Activated T-cell treated with anti-CD3 and anti-CD28 coated beads for 48 hours (primary cell): Measurements from ENCODE around the gene INTS14.

Experiments used
- DNase-seq: peaks from one replicate; pipeline ENCODE4 v3.0.0-alpha.2; 2020; ENCODE audit warnings: low read depth

The INTS14 gene

DNA sequence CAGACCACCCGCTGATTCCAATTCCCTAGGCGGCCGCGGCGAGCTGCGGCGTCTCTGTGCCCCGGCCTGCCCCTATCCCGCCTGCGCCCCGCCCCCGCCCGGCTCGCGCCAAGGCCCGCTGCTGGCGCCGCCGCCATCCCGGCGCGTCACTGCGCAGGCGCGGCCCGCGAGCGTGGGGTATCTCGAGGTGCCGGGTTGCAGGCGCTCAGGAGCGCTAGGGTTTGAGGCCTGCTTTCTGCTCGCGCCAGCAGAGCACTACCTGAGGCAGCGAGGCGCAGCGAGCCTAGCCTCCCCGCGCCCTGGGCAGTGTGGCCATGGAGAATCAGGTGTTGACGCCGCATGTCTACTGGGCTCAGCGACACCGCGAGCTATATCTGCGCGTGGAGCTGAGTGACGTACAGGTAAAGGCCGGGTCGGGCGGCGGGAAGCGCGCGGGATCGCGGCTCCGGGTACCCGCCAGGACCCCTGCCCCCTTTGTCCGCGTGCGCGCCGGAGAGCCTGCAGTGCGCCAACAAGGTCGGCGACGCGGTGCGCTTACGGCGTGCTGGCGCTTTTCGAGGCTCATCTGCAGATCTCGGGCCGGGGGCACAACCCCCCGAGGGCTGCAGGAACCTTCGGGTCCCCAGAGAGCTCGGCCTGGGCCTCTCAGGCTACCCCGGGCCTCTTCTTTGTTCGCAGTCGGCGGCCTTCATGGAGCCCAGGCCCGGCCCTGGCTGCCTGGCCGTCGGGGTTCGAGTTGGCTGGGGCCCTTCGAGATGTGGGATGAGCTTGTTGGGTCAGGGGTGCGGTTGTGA is 80.4 kb downstream of the INTS14 start, which contains the start of gene HACD3:
TSS of gene HACD3 (plus strand) at position 146 of the 794 bp plus-strand sequence. CDS start at position 315, 169 bp downstream.
- DNase-seq, result peak; percentile 93

DNA sequence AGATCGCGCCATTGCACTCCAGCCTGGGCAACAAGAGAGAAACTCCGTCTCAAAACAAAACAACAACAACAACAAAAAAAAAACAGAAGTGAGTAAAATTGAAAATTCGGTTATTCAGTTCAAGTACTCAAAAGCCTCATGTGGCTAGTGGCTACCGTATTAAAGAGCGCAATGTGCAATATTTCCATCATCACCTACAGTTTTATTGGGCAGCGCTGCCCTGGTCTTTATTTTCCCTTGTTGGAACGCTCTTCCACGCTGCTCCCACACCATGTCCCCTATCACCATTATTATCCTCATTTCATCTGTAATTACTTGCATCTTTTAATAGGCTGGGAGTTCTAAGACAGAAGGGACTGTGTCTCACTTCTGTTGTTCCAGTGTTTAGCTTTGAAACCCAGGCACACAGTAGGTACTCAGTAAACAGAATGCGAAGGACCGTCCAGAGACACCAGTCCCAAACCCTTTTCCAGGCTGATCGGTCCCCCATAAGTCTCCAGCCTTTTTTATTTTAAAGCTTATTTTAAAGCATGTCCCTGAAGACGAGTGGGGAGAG is 81.1 kb downstream of the INTS14 start:
- DNase-seq, result no peak
